Neural cell (in vitro differentiated cells): ENCODE results near the gene ERBB2.

Source experiments
- EP300 ChIP-seq: fragments of 450-650 bp; conservative IDR thresholded peaks from 2 replicates; pipeline ENCODE4 v1.6.1; 2014; ENCODE audit warnings: antibody characterized with exemption, mild to moderate bottlenecking, moderate library complexity; ENCODE audit not compliant: poor library complexity, severe bottlenecking
- EZH2 ChIP-seq: fragments of 200-600, 300-800 bp; shearing (Covaris generic), sonication (generic); IDR thresholded peaks from 2 replicates; pipeline ENCODE4 v1.6.1; 2014; ENCODE audit warnings: antibody characterized with exemption, low read length, borderline replicate concordance, mild to moderate bottlenecking; ENCODE audit not compliant: insufficient read depth, poor library complexity, severe bottlenecking
- MXI1 ChIP-seq: fragments of 450-650 bp; conservative IDR thresholded peaks from 2 replicates; pipeline ENCODE4 v1.6.1; 2014; ENCODE audit warnings: antibody characterized with exemption, mild to moderate bottlenecking; ENCODE audit not compliant: poor library complexity, severe bottlenecking
- POLR2AphosphoS5 ChIP-seq: IDR thresholded peaks from 2 replicates; pipeline ENCODE4 v1.6.1; 2012
- RAD21 ChIP-seq: fragments of 450-650 bp; conservative IDR thresholded peaks from 2 replicates; pipeline ENCODE4 v1.6.1; 2014; ENCODE audit warnings: antibody characterized with exemption, mild to moderate bottlenecking, moderate library complexity
- SMC3 ChIP-seq: fragments of 450-650 bp; conservative IDR thresholded peaks from 2 replicates; pipeline ENCODE4 v1.6.1; 2014; ENCODE audit warnings: antibody characterized with exemption, mild to moderate bottlenecking, moderate library complexity; ENCODE audit not compliant: poor library complexity
- TAF1 ChIP-seq: IDR thresholded peaks from 2 replicates; pipeline ENCODE4 v1.6.1; 2012; ENCODE audit warnings: low read depth
- TF ChIP-seq, protein P1 (sequence below): fragments of 450-650 bp; IDR thresholded peaks from 2 replicates; pipeline ENCODE4 v1.5.1; 2014; ENCODE audit warnings: antibody characterized with exemption, mild to moderate bottlenecking, moderate library complexity; ENCODE audit not compliant: poor library complexity, severe bottlenecking
- TF ChIP-seq, protein P2 (sequence below): IDR thresholded peaks from 2 replicates; pipeline ENCODE4 v1.6.1; 2012; ENCODE audit warnings: borderline replicate concordance

DNA sequence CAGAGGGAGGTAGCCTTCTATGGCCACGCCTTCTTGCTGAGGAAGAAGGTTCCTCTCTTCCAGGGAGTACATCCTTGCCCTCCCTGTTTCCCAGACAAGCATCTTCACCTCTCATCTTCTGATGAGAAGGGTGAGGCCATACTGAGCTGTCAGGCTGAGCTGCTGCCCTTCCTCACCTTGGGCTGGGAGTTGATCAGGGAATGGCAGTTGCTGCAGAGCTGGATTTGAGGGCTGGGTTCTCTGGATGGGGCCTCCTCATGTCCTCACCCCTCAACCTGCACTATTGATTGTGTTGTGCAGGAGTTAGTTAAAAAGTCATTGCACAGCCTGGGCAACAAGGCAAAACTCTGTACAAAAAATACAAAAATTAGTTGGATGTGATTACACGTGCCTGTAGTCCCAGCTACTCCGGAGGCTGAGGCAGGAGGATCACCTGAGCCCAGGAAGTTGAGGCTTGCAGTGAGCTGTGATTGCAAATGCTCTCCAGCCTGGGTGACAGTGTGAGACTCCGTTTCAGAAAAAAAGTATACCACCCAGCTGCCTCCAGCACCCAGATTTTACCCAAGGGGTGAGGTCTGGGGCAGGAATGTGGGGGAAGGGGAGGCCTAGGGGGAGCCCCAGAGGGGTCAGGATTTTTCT, 2.0 kb downstream of the ERBB2 start:
- TF ChIP-seq EP300: no peak
- TF ChIP-seq, protein P1, sequence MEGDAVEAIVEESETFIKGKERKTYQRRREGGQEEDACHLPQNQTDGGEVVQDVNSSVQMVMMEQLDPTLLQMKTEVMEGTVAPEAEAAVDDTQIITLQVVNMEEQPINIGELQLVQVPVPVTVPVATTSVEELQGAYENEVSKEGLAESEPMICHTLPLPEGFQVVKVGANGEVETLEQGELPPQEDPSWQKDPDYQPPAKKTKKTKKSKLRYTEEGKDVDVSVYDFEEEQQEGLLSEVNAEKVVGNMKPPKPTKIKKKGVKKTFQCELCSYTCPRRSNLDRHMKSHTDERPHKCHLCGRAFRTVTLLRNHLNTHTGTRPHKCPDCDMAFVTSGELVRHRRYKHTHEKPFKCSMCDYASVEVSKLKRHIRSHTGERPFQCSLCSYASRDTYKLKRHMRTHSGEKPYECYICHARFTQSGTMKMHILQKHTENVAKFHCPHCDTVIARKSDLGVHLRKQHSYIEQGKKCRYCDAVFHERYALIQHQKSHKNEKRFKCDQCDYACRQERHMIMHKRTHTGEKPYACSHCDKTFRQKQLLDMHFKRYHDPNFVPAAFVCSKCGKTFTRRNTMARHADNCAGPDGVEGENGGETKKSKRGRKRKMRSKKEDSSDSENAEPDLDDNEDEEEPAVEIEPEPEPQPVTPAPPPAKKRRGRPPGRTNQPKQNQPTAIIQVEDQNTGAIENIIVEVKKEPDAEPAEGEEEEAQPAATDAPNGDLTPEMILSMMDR: no peak
- TF ChIP-seq EZH2: no peak
- no peak for TF ChIP-seq POLR2AphosphoS5
- TF ChIP-seq TAF1: no peak
- no peak for TF ChIP-seq RAD21
- TF ChIP-seq, protein P2, sequence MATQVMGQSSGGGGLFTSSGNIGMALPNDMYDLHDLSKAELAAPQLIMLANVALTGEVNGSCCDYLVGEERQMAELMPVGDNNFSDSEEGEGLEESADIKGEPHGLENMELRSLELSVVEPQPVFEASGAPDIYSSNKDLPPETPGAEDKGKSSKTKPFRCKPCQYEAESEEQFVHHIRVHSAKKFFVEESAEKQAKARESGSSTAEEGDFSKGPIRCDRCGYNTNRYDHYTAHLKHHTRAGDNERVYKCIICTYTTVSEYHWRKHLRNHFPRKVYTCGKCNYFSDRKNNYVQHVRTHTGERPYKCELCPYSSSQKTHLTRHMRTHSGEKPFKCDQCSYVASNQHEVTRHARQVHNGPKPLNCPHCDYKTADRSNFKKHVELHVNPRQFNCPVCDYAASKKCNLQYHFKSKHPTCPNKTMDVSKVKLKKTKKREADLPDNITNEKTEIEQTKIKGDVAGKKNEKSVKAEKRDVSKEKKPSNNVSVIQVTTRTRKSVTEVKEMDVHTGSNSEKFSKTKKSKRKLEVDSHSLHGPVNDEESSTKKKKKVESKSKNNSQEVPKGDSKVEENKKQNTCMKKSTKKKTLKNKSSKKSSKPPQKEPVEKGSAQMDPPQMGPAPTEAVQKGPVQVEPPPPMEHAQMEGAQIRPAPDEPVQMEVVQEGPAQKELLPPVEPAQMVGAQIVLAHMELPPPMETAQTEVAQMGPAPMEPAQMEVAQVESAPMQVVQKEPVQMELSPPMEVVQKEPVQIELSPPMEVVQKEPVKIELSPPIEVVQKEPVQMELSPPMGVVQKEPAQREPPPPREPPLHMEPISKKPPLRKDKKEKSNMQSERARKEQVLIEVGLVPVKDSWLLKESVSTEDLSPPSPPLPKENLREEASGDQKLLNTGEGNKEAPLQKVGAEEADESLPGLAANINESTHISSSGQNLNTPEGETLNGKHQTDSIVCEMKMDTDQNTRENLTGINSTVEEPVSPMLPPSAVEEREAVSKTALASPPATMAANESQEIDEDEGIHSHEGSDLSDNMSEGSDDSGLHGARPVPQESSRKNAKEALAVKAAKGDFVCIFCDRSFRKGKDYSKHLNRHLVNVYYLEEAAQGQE: no peak
- no peak for TF ChIP-seq SMC3
- no peak for TF ChIP-seq MXI1
